ENCODE data around the gene EVA1C. TPM values are rescaled to one million over a fixed set of nuclear protein-coding genes. Genes with fewer than 3 reads are reported as not detected.

EVA1C gene
- polyA plus RNA-seq, 1 donor (not counting 4 experiments of a cell fraction or from before 2014, with no cell fraction given) = 15.3 TPM

DNA sequence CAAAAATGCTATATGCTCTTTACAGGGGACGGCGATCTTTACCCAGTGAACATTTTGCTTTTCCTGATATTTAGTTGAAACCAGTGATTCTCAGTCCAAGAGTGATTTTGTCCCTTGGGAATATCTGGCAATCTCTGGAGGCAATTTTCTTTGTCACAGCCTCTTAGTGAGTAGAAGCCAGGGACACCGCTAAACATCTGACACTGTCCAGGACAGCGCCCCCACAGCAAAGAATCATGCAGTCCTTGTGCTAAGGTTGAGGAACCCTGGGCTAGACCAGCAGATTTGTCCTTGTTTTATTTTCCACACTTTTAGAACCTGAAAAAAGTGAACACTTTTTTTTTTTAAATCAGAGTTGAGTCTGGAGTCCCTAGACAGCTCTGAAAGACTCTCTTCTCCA lies 13.1 kb downstream of the EVA1C start:
- Histone ChIP-seq H3K27ac (ENCODE audit: control insufficient read depth, insufficient read depth, low read length) (peak overlapping the region; percentile 91), H3K9me3 (ENCODE audit: control insufficient read depth, low read depth, low read length) (no peaks in the 10 kb centered on the region), H2AFZ (ENCODE audit: control insufficient read depth, low read length) (peak overlapping the region; percentile 20), H3K4me3 (ENCODE audit: control insufficient read depth in 2 of 3, extremely low read depth in 1 of 3, insufficient read depth in 2 of 3, low read depth in 1 of 3, low read length in 3 of 3) (peak overlapping the region in 2 of 3 experiments; percentile 40 to 44), H3K4me2 (ENCODE audit: control insufficient read depth, extremely low read depth, insufficient read depth, low read depth, low read length) (peak overlapping the region; percentile 89), H3K36me3 (ENCODE audit: control insufficient read depth in 2 of 2, extremely low read depth in 1 of 2, insufficient read depth in 2 of 2, low read length in 2 of 2) (no peaks in the 10 kb centered on the region), H3K9ac (ENCODE audit: control insufficient read depth, extremely low read depth, insufficient read depth, low read length) (peak overlapping the region; percentile 68), H3K4me1 (ENCODE audit: control insufficient read depth, extremely low read depth, insufficient read depth, low read length) (peaks cover 44% of the 10 kb centered on the region), H3K79me2 (ENCODE audit: control insufficient read depth, insufficient read depth, low read length) (peaks cover 14% of the 10 kb centered on the region), H3K27me3 (ENCODE audit: control insufficient read depth, extremely low read depth, insufficient read depth, low read length) (no peaks in the 10 kb centered on the region), H3K9me1 (ENCODE audit: control insufficient read depth, extremely low read depth, insufficient read depth, low read length) (peaks cover 3% of the 10 kb centered on the region), H4K20me1 (ENCODE audit: control insufficient read depth, extremely low read depth, insufficient read depth, low read length) (no peaks in the 10 kb centered on the region)
- TF ChIP-seq, protein P1, sequence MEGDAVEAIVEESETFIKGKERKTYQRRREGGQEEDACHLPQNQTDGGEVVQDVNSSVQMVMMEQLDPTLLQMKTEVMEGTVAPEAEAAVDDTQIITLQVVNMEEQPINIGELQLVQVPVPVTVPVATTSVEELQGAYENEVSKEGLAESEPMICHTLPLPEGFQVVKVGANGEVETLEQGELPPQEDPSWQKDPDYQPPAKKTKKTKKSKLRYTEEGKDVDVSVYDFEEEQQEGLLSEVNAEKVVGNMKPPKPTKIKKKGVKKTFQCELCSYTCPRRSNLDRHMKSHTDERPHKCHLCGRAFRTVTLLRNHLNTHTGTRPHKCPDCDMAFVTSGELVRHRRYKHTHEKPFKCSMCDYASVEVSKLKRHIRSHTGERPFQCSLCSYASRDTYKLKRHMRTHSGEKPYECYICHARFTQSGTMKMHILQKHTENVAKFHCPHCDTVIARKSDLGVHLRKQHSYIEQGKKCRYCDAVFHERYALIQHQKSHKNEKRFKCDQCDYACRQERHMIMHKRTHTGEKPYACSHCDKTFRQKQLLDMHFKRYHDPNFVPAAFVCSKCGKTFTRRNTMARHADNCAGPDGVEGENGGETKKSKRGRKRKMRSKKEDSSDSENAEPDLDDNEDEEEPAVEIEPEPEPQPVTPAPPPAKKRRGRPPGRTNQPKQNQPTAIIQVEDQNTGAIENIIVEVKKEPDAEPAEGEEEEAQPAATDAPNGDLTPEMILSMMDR (optimal IDR thresholded peaks at IDR 0.05 in 1 of 3, IDR thresholded peaks at IDR 0.05 in 1 of 3, conservative IDR thresholded peaks at IDR 0.05 in 1 of 3; ENCODE audit: extremely low read depth in 1 of 3, insufficient read depth in 2 of 3, low read length in 3 of 3) = peak; percentile 21 to 52 (median 28)
- no peak for TF ChIP-seq EZH2 (IDR thresholded peaks at IDR 0.05; ENCODE audit: low read length)
- DNase-seq (ENCODE audit: low read depth, low spot score) = no peak
- FAIRE-seq = no peak
- dilution Hi-C loops (cut with MboI; ENCODE audit: extremely low pct_ligation_motif_present, low sequenced_read_pairs) = no loop called here

DNA sequence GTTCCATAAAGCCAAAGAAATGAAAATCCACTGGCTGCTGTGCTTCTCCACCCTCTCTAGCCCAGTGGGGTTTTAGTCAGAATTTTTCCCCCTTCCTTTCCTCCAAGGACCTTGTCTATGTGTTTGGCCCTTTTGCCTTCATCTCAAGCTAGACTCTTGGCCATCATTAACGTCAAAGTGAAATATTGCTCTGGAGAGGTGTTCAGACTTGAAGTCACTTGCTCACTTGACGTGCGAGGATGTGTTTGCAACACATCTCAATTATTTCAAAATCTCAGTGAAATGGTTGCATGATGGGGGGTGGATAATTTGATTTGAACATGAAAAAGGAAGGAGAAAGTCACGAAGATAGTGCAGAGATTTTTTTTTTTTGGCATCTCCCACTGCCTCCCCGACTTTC lies 13.6 kb downstream of the EVA1C start:
- Histone ChIP-seq H3K27me3 (ENCODE audit: control insufficient read depth, extremely low read depth, insufficient read depth, low read length) (no peaks in the 10 kb centered on the region), H3K4me2 (ENCODE audit: control insufficient read depth, extremely low read depth, insufficient read depth, low read depth, low read length) (peak overlapping the region; percentile 89), H3K9me3 (ENCODE audit: control insufficient read depth, low read depth, low read length) (no peaks in the 10 kb centered on the region), H3K79me2 (ENCODE audit: control insufficient read depth, insufficient read depth, low read length) (peaks cover 14% of the 10 kb centered on the region), H3K4me1 (ENCODE audit: control insufficient read depth, extremely low read depth, insufficient read depth, low read length) (peaks cover 44% of the 10 kb centered on the region), H3K9me1 (ENCODE audit: control insufficient read depth, extremely low read depth, insufficient read depth, low read length) (peaks cover 3% of the 10 kb centered on the region), H2AFZ (ENCODE audit: control insufficient read depth, low read length) (peak overlapping the region; percentile 64), H4K20me1 (ENCODE audit: control insufficient read depth, extremely low read depth, insufficient read depth, low read length) (no peaks in the 10 kb centered on the region), H3K27ac (ENCODE audit: control insufficient read depth, insufficient read depth, low read length) (peak overlapping the region; percentile 91), H3K9ac (ENCODE audit: control insufficient read depth, extremely low read depth, insufficient read depth, low read length) (peak overlapping the region; percentile 68), H3K36me3 (ENCODE audit: control insufficient read depth in 2 of 2, extremely low read depth in 1 of 2, insufficient read depth in 2 of 2, low read length in 2 of 2) (no peaks in the 10 kb centered on the region), H3K4me3 (ENCODE audit: control insufficient read depth in 2 of 3, extremely low read depth in 1 of 3, insufficient read depth in 2 of 3, low read depth in 1 of 3, low read length in 3 of 3) (peak overlapping the region in 2 of 3 experiments; percentile 40 to 44)
- no peak for DNase-seq (ENCODE audit: low read depth, low spot score)
- no peak for TF ChIP-seq EZH2 (IDR thresholded peaks at IDR 0.05; ENCODE audit: low read length)
- TF ChIP-seq, protein P1 (optimal IDR thresholded peaks at IDR 0.05 in 1 of 3, IDR thresholded peaks at IDR 0.05 in 1 of 3, conservative IDR thresholded peaks at IDR 0.05 in 1 of 3; ENCODE audit: extremely low read depth in 1 of 3, insufficient read depth in 2 of 3, low read length in 3 of 3) = no peak
- dilution Hi-C loops (cut with MboI; ENCODE audit: extremely low pct_ligation_motif_present, low sequenced_read_pairs) = no loop called here
- peak; percentile 86 for FAIRE-seq

Data from keratinocyte (primary cell).